Esophagus mucosa (tissue), 1 donor: ENCODE results near the gene CLTB. TPM values are rescaled to one million over a fixed set of nuclear protein-coding genes. Genes with fewer than 3 reads are reported as not detected.
"Not testable (repeated sequence)": the region's sequence is repeated elsewhere in the genome, so short reads cannot be mapped to it uniquely, and the experiment has no call there.

Source experiments
- ATAC-seq: fragments of 200-7000 bp; cut with Tn5 transposase; one replicate; pipeline ENCODE4 v1.9.1; 2020
- total RNA-seq: library from RNA; stranded (reverse); gene quantifications from one replicate; pipeline ENCODE4 v1.2.4, GENCODE V29; 2023
- donor health status: DM: yes; HTN: yes; CAD: no.

Gene CLTB, protein sequence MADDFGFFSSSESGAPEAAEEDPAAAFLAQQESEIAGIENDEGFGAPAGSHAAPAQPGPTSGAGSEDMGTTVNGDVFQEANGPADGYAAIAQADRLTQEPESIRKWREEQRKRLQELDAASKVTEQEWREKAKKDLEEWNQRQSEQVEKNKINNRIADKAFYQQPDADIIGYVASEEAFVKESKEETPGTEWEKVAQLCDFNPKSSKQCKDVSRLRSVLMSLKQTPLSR
- 266 TPM for total RNA-seq

DNA sequence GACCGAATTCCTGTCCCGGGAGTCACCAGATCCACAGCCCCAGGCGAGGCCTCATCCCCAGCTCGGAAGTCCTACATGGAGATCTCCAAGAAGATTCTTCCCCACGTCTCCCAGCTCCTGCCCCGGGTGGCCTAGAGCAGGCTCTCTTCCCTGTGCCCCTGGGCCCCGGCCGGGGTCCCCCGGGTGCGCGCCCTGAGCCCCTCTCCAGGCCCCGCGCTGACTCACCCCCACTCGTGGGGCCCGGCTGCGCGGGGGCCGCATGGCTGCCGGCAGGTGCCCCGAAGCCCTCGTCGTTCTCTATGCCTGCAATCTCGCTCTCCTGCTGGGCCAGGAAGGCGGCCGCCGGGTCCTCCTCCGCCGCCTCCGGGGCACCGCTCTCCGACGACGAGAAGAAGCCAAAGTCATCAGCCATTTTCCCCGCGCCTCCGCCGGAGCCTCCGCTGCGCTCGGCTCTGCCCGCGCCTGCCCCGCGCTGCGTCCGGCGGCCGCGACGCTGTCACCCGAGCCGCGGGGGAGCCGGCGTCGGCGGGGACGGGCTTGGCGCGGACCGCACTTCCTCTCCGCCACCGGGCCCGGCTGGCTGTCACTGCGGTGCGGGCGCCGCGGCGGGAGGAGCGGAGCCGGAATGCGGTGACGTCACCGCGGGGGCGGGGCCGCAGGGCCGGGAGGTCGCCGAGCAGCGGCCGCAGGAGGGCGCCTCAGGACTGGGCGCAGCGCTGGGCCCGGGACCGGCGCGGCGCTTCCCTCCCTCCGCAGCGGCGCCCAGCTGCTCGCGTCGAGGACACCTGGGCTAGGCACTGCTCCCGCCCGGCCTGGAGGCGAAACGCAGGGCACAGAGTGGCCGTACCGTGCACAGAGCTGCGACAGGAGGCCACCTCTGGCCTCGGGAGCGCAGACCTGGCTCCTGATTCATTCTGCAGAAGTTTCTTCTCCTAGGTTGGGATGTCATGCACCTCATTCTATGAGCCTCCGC is at the start of gene CLTB:
Gene CLTB, minus strand, starts transcription at position 588 of the 973 bp plus-strand sequence. Its CDS starts 176 bp downstream, at position 412.
- peak; percentile 88 for ATAC-seq

DNA sequence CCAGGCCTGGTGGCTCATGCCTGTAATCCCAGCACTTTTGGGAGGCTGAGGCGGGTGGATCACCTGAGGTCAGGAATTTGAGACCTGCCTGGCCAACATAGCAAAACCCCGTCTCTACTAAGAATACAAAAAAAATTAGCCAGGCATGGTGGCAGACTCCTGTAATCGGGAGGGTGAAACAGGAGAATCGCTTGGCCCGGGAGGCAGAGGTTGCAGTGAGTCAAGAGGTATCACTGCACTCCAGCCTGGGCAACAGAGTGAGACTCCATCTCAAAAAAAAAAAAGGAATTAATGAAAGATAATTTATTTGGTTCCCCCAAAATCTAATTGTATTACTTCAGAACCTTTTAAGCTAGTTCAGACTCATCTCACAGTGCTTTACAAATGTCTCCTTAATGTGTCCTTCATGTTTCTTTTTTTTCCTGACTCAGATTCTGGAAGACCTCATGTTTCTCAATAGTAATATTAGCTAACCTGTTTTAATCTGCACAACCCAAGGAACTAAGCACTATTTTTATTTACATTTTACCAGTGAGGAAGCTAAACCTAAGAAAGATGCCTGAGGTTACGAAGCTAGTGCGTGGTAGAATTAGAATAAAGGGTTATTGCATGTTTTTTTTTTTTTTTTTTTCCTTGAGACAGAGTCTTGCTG is 46.9 kb upstream of the CLTB start:
- no peak for ATAC-seq

DNA sequence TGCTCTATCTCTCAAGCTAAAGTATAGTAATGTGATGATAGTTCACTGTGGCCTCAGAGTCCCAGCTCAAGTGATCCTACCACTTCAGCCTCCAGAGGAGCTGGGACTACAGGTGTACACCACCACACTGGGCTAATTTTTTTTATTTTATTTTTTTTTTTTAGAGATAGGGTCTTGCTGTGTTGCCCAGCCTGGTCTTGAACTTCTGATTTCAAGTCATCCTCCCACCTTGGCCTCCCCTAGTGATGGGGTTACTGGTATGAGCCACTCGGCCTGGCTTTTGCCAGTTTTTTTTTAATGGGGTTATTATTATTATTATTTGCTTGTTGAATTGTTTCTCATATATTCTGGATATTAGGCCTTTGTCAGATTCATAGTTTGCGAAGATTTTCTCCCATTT is 45.0 kb upstream of the CLTB start:
- ATAC-seq, result no peak

DNA sequence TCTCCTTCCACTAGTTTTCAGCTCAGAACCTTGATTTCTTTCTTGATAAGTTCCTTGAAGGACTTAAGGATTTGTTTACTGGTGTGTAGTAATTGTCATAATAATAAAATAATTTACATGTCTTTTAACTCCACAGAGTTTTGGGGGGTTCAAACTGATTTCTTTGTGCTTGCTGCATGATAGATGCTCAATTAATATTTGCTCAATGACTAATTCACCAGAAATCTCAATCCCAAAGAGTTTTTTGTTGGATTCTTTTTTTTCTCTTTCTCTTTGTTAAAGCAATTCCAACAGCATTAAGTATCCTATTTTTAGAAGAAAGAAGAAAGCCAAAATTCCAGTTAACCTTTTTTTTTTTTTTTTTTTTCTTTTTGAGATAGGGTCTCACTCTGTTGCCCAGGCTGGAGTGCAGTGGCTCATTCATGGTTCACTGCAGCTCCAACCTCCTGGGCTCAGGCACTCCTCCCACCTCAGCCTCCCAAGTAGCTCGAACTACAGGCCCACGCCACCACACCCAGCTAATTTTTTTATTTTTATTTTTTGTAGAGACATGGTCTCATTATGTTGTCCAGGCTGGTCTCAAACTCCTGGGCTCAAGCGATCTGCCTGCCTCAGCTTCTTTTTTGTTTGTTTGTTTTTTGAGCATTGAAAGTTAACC is 42.7 kb upstream of the CLTB start:
- no peak for ATAC-seq

DNA sequence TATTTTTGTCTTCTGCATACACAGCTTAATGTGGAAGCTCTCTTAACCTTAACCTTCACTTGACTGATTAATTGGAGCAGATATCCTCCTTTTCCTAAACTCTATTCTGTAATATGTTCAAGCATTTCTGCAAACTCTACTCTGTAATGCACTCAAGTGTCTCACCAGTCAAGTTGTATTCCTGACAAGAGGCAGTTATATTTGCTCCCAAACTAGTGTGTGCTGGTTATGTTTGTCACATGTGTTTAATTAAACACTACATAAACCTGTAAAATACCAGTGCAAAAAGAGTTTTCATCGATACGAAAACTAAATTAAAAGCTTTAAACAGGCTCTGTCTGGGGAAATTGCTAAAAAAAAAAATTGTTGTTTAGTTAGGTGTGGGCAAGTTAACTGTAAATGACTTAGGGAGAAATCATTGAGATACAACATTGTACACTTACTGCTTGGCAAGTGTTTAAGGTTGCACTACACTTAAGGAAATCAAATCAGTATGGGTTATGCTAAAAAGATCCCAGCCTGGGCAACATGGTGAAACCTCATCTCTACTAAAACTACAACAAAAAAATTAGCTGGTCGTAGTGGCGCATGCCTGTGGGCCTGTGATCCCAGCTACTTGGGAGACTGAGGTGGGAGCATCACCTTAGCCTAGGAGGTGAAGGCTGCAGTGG is 38.5 kb upstream of the CLTB start:
- no peak for ATAC-seq

DNA sequence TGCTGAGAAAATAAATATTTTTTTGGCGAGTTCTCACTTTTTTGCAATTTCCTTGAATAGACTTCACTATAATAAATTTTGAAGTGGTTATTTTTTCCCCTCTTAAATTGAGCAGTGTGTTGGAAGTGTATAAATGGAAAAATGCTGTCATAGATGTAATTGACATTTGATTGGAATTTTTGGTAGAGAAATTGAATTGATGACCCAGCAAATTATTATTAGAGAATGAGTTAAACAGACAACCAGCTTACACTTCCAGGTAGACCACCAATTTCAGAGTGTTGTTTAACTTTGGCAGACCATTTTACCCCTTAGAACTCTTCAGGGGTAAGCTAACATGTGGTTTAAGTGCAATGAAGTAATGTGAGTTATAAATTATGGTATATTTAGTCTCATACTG is 33.7 kb upstream of the CLTB start:
- no peak for ATAC-seq

DNA sequence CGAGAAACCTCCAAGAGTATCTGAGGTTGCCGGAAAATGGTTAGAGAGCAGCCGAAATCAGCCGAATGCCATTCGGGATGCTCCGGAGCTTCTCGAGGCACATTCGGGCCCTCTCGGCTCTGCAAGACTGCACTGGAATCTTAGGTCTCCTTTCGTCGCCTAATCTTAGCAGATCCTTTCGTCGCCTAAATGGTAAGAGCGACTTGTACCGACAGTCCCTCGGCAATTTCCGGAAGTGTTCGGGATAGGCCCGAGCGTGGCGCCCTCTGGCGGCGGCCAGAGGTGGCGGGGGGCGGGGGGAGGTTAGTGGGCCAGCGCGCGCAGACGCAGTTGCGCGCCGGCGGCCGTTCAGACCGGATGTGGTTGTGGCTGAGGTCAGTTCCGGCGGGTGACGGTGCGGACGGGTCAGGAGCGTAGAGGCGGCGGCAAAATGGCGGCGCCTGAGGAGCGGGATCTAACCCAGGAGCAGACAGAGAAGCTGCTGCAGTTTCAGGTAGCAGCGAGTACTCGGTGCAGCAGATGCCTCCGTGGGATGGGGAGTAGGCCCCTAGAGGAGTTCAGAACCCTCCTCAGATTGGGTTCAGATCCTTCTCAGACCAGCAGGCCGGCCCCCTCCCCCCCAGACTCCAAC is 31.8 kb upstream of the CLTB start, which contains the start of gene FAF2:
Gene FAF2, plus strand, starts transcription at position 408 of the 631 bp plus-strand sequence. Its CDS starts 23 bp downstream, at position 431.
- ATAC-seq, result peak; percentile 99

DNA sequence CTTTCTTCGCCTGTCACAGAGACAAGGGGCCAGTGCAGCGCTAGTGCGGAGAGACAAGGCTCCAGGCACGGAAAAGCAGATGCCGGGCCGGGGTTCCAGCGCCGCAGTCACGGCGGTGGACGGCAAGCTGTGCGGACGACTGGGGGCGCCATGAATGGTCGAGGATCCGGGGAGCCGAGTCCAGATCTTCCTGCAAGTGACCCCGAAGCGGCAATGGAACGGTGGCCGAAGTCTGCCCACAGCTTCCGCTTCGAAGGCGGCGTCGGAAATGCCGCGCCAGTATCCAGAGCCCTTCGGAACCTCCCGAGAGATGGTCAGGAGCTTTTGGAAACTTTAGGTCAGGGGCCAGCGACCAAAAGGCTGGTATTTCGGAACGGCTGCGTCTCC is 31.2 kb upstream of the CLTB start:
- peak; percentile 11 for ATAC-seq

DNA sequence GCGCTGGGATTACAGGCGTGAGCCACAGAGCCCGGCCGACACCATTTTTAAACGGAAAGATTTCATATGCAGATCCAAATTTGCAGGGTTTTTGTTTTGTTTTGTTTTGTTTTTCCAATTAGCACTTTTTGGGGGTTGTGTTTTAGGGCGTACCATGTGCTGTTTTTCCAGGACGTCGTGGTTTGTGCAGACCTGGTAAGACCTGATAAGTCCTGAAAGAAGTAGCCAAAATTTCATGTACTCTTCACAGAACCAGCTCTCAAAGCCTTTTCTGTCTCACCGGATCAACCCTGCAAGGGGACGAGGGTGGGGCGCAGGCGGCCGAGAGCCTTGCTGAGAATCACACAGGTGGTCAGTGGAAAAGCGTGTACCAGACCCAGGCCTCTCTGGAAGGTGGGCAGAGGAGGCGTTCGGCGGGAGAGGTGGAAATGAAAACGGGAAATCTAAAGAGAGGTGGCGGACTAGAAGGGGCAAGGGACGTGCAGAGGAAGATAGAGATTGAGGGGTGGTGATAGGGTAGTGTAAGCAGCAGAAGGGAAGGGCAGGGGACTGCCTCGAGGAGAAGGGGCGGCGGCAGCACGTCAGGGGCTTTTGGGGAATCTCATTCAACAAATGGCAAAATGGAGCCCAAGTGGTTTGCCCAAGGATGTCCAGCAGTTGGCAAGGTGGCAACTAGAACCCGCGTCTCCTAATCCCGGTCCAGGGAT is 30.7 kb upstream of the CLTB start:
- ATAC-seq, result no peak

DNA sequence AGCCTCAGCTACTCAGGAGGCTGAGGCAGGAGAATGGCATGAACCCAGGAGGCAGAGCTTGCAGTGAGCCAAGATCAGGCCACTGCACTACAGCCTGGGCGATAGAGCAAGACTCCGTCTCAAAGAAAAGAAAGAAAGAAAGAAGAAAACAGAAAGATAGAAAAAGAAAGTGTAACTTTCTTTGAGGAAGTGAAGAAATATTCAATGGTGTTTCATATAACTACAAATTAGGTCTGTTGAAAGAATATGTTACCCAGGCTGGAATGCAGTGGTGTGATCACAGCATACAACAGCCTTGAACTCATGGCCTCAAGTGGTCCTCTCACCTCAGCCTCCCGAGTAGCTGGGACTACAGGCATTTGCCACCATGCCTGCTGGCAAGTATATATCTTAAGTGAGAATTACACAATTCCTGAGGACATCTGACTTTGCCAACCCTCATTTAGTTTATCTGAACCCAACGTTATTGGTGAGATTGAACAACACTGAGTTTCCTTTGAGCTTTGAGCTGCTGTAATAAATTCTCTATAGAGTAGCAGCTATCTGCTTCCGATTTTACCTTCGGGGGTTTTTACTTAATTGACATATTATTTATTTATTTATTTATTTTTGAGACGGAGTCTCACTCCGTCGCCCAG is 29.8 kb upstream of the CLTB start:
- no peak for ATAC-seq

DNA sequence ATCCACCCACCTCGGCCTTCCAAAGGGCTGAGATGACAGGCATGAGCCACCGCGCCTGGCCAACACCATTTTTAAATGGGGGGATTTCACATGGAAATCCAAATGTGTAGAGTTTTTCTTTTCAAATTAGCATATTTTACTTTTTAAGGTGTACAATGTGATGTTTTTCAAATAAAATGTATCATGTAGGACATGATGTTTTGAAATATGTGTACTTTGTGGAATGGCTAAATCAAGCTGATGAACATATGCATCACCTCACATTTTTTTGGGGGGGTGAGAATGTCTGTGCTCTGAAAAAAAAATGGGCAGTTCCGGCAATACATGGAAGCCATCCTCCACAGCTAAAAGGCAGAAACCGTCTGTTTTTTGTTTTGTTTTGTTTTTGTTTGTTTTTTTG is 28.4 kb upstream of the CLTB start:
- no peak for ATAC-seq

DNA sequence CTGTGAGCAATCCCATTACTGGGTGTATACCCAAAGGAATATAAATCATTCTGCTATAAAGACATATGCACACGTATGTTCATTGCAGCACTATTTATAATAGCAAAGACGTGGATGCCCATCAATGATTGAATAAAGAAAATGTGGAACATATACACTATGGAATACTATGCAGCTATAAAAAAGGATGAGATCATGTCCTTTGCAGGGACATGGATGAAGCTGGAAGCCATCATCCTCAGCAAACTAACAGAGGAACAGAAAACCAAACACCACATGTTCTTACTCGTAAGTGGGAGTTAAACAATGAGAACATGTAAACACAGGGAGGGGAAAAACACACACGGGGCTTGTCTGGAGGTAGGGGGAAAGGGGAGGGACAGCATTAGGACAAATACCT is 26.6 kb upstream of the CLTB start:
- not testable (repeated sequence) for ATAC-seq

DNA sequence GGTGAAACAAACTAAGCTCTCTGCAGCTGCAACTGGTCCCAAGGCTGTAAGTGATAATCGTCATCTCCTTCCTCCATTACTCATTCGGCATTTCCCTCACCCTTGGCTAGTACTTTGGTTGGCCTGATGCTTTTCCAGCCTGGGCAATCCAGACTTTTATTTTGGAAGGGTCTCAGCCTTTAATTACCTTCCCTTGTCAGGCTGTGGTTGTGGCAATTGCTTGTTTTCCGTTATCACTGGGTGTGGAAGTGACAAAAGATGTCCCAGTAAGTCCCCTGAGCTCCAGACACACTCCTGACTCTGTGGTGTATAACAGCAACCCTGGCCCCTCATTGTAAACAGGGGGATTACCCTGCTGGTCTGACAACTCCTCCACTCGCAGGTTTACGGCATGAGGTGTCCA is 25.6 kb upstream of the CLTB start:
- ATAC-seq, result peak; percentile 18

DNA sequence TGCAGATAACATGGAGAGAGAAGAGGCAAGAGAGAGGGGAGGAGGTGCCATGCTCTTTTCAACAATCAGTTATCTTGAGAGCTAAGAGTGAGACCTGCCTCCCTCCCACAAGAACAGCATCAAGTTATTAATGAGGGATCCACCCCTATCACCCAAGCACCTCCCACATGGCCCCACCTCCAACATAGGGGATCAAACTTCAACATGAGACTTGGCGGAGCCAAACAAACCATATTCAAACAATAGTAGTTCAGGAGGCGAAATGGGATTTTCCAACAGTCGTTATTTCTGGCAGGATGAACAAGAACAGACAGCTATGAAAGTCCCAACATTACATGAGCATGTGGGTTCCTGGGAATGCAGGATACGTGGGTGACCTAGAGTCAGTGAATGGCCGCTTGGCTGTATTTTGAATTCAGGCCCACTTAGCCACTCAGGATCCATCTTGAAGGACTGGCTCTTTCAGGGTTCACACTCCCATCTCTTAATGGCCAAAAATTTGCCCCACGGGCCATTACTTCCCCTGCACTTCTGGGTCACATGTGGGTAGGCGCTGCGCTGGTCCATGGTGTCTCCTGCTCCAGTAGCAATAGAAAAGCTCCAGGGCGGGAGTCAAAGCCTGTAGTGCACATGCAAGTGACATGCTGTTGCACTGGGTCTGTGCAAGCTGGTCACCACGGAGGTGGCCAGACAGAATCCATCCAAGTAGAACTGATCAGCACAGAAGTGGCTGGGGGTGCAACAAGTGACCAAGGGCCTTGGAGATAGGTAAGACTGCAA is 24.8 kb upstream of the CLTB start:
- ATAC-seq, result no peak

DNA sequence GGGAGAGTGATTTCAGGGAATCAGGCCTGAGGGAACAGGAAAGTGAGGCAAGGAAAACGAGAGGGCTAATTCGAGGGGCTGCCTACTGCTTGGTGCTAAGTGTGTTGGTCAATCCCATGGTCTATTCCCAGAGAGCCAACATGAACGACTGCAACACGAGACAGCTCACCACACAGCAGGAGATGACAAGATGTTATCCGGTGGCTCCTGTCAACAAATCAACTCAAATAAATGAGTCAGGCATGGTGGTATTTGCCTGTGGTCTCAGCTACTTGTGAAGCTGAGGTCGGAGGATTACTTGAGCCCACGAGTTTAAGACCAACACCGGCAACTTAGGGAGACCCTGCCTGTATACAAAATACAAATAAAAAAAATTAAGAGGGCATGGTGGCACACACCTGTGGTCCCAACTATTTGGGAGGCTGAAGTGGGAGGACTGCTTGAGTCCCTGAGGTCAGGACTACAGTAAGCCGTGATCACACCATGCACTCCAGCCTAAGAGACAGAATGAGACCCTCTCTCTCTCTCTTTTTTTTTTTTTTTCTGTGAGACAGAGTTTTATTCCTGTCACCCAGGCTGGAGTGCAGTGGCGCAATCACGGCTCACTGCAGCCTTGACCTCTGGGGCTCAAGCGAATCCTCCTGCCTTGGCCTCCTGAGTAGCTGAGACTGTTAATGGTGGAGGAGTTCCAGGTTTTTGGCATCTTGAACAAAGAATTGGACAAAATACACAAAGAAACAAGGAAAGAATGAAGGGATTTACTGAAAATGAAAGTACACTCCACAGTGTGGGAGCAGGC is 22.8 kb upstream of the CLTB start:
- no peak for ATAC-seq

DNA sequence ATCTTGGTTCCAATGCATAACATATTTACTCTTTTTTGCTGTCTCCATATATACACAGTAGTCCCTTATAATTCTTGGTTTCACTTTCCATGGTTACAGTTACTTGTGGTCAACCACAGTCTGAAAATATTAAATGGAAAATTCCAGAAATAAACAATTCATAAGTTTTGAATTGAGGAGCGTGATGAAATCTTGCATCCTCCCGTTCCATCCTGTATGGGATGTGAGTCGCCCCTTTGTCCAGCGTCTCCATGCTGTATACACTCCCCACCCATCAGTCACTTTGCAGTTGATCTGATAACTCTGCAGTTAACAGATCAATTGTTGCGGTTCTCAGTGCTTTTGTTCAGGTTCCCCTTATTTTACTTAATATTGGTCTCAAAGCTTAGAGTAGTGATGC is 20.3 kb upstream of the CLTB start:
- ATAC-seq, result no peak

DNA sequence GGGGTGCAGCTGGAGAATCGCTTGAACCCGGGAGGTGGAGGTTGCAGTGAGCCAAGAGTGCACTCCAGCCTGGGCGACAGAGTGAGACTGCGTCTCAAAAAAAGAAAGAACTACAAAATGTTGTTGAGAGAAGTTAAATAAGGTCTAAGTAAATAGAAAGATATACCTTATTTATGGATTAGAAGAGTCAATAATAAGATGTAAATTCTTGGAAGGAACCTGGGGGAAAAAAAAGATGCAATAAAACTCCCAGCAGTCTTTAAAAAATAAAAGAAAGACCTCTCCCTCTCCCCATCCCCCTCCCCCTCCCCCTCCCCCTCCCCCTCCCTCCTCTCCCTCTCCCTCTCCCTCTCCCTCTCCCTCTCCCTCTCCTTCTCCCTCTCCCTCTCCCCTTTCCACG is 16.4 kb upstream of the CLTB start:
- ATAC-seq, result no peak

DNA sequence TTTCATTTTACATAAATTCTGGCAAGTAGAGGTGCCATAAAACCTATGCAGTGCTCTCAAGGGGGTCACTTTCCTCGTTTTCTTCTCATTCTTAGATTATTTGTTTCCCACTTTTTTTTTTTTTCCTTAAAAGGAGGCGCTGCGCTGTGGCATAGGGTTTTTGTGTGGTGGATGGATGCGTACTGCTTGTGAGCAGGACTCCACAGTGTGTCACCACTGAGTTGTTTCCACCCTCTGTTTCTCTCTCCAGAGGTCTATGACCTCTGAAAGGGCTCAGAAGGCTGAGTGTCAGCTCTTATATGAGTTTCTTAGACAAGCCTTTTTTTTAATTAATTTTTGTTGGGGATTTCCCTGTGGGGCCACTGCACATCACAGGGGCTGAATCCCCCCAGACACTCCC is 13.6 kb upstream of the CLTB start:
- ATAC-seq, result no peak

DNA sequence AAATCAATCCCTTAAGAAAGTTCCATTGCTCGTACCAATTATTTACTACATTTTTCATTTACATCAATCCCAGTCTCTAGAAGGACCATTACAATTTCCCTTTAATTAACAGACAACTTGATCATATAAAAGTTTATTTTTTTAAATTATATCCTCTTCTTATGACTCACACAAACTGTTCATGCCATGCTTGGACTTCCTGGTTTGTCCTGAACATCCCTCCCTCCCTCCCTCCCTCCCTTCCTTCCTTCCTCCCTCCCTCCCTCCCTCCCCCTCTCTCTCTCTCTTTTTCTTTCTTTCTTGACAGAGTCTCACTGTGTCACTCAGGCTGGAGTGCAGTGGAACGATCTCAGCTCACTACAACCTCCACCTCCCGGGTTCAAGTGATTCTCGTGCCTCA is 11.6 kb upstream of the CLTB start:
- no peak for ATAC-seq
